Body of pancreas (tissue), 4 donors: ENCODE data around the gene UGGT2. TPM values are rescaled to one million over a fixed set of nuclear protein-coding genes. Genes with fewer than 3 reads are reported as not detected.
A peak's percentile ranks its signal among the peaks of the same experiment; 100 is the strongest.

ENCODE experiments used
- ATAC-seq: fragments of 150-250 bp; one replicate; pipeline ENCODE4 v1.9.1; 2016
- DNase-seq, 4 donors: peaks; one replicate each; pipeline ENCODE4 v3.0.0-alpha.2; 2019
- H3K27ac ChIP-seq, 4 donors: fragments of 200-600 bp; sonication (generic); 1 replicate in 3 of 4; 2 replicates in 1 of 4; pipeline versions ENCODE4 v1.5.1 to v1.6.1; 2016 to 2019; ENCODE audit warnings: mild to moderate bottlenecking in 1 of 4, mixed read lengths in 1 of 4, moderate library complexity in 1 of 4
- H3K27me3 ChIP-seq, 2 donors: fragments of 200-600 bp; sonication (generic); one replicate each; pipeline ENCODE4 v1.6.0; 2016; ENCODE audit warnings: mild to moderate bottlenecking in 1 of 2
- H3K36me3 ChIP-seq, 2 donors: fragments of 200-600 bp; sonication (generic); replicated peaks in 1 of 2; 2 replicates each; pipeline ENCODE4 v1.5.1; 2016; ENCODE audit warnings: low read depth in 2 of 2; ENCODE audit not compliant: insufficient read depth in 1 of 2
- H3K4me1 ChIP-seq: fragments of 200-600 bp; sonication (generic); one replicate; pipeline ENCODE4 v1.6.0; 2016
- H3K4me3 ChIP-seq, 2 donors: fragments of 200-600 bp; sonication (generic); 1 replicate in 1 of 2; 2 replicates in 1 of 2; pipeline ENCODE4 v1.5.1; 2016 to 2019
- H3K9me3 ChIP-seq, 3 donors: fragments of 200-600 bp; sonication (generic); 1 replicate in 2 of 3; 2 replicates in 1 of 3; pipeline ENCODE4 v1.5.1; 2016
- CTCF ChIP-seq, 7 experiments: fragments of 450-650 bp in 4 of 7; fragments of 200-600 bp in 3 of 7; sonication (generic) in 3 of 7; IDR thresholded peaks; one replicate each; pipeline ENCODE4 v1.5.1; 2016 to 2019; ENCODE audit warnings: antibody characterized with exemption in 7 of 7
- POLR2A ChIP-seq, 3 donors: fragments of 450-650 bp; IDR thresholded peaks; one replicate each; pipeline ENCODE4 v1.6.1; 2016; ENCODE audit warnings: antibody characterized with exemption in 3 of 3, mild to moderate bottlenecking in 2 of 3
- WGBS, 2 donors: methylation state at CpG; one replicate each; pipeline ENCODE4 v1.1.5; 2017; 5-methylcytosine and 5-hydroxymethylcytosine counted together
- intact Hi-C: fragments of 100-400 bp; cut with DNase I; formaldehyde crosslinking; loops from one replicate; pipeline ENCODE4 v1.15.1; 2023
- total RNA-seq, 2 donors: library from RNA; depleted of rRNA; stranded (reverse); fragments of >200 nt; gene quantifications; one replicate each; pipeline ENCODE4 v1.1.0, GENCODE V29; 2016

Gene UGGT2
- total RNA-seq, 2 donors from 2014 or later: 49.8 TPM

GRCh38 chr13:95882121-95882520, 171.1 kb downstream of the UGGT2 start:
- Histone ChIP-seq H3K4me3 (no peak overlapping the region), H3K36me3 (no peaks in the 10 kb centered on the region), H3K27me3 (no peaks in the 10 kb centered on the region), H3K27ac (no peak overlapping the region), H3K4me1 (peaks cover 8% of the 10 kb centered on the region), H3K9me3 (no peaks in the 10 kb centered on the region)
- intact Hi-C loops: no loop called here
- no peak for TF ChIP-seq CTCF (IDR thresholded peaks at IDR 0.05)
- no peak for TF ChIP-seq POLR2A (IDR thresholded peaks at IDR 0.05)
- DNase-seq (peak in 3 of 4 donors; percentile 22 to 27 (median 23)), ATAC-seq (peak; percentile 70)
- 14 to 15% methylated on average over 3 of the region's 3 CpGs for WGBS, 2 donors

GRCh38 chr13:95880331-95880730, 172.9 kb downstream of the UGGT2 start:
- 91 to 93% methylated on average over 1 of the region's 1 CpG for WGBS, 2 donors
- H3K9me3 ChIP-seq: no peaks in the 10 kb centered on the region
- no peak for ATAC-seq

GRCh38 chr13:95874286-95874685, 178.9 kb downstream of the UGGT2 start:
- no peak for ATAC-seq
- H3K9me3 ChIP-seq: no peaks in the 10 kb centered on the region
- no peaks in the 10 kb centered on the region for H3K36me3 ChIP-seq
- intact Hi-C loops: no loop called here
- no peak for TF ChIP-seq POLR2A (IDR thresholded peaks at IDR 0.05)
- TF ChIP-seq CTCF (IDR thresholded peaks at IDR 0.05): no peak
- no peak overlapping the region for H3K4me3 ChIP-seq
- H3K27me3 ChIP-seq: no peaks in the 10 kb centered on the region
- 89 to 94% methylated on average over 2 of the region's 2 CpGs for WGBS, 2 donors
- H3K27ac ChIP-seq: no peak overlapping the region
- no peak for DNase-seq
- no peaks in the 10 kb centered on the region for H3K4me1 ChIP-seq

More at GRCh38 chr13:95880331-95880730, 172.9 kb downstream of the UGGT2 start:
- Histone ChIP-seq H3K4me1 (peaks cover 8% of the 10 kb centered on the region), H3K36me3 (no peaks in the 10 kb centered on the region), H3K27ac (no peak overlapping the region), H3K27me3 (no peaks in the 10 kb centered on the region), H3K4me3 (no peak overlapping the region)
- intact Hi-C loops: no loop called here
- TF ChIP-seq CTCF (IDR thresholded peaks at IDR 0.05) (no peak), POLR2A (IDR thresholded peaks at IDR 0.05) (no peak)
- DNase-seq: no peak

GRCh38 chr13:95870421-95870820, 182.8 kb downstream of the UGGT2 start:
- no peak overlapping the region for H3K27ac ChIP-seq
- no peaks in the 10 kb centered on the region for H3K27me3 ChIP-seq
- DNase-seq (no peak), ATAC-seq (no peak)
- H3K9me3 ChIP-seq: no peaks in the 10 kb centered on the region
- no peak for TF ChIP-seq POLR2A (IDR thresholded peaks at IDR 0.05)
- TF ChIP-seq CTCF (IDR thresholded peaks at IDR 0.05): no peak
- H3K4me1 ChIP-seq: no peaks in the 10 kb centered on the region
- no peaks in the 10 kb centered on the region for H3K36me3 ChIP-seq
- intact Hi-C loops: no loop called here
- WGBS, 2 donors: 82 to 90% methylated on average over 4 of the region's 4 CpGs
- H3K4me3 ChIP-seq: no peak overlapping the region

GRCh38 chr13:95865080-95865615, 188.1 kb downstream of the UGGT2 start:
- intact Hi-C loops: no loop called here
- 94 to 95% methylated on average over 5 of the region's 5 CpGs for WGBS, 2 donors
- no peak for TF ChIP-seq POLR2A (IDR thresholded peaks at IDR 0.05)
- TF ChIP-seq CTCF (IDR thresholded peaks at IDR 0.05): no peak
- Histone ChIP-seq H3K36me3 (no peaks in the 10 kb centered on the region), H3K27me3 (no peaks in the 10 kb centered on the region), H3K4me1 (no peaks in the 10 kb centered on the region), H3K4me3 (no peak overlapping the region), H3K27ac (no peak overlapping the region), H3K9me3 (no peaks in the 10 kb centered on the region)
- DNase-seq (no peak), ATAC-seq (no peak)
